Stomach (tissue), 9 donors: ENCODE data around the gene USP21. TPM values are rescaled to one million over a fixed set of nuclear protein-coding genes. Genes with fewer than 3 reads are reported as not detected.

Experiments used
- DNase-seq, 2 donors: peaks; one replicate each; pipeline versions ENCODE4 v3.0.0 to v3.0.0-alpha.2; 2013 to 2019
- H3K27ac ChIP-seq, 5 donors: fragments of 200-600 bp in 4 of 5; sonication (generic) in 4 of 5; one replicate each; pipeline ENCODE4 v1.5.1; 2013 to 2019; ENCODE audit warnings: mild to moderate bottlenecking in 1 of 5, moderate library complexity in 1 of 5
- H3K27me3 ChIP-seq, 3 donors: fragments of 200-600 bp; sonication (generic); one replicate each; pipeline ENCODE4 v1.5.1; 2017 to 2019; ENCODE audit warnings: mixed run types in 1 of 3
- H3K36me3 ChIP-seq, 4 donors: fragments of 200-600 bp; sonication (generic); 1 replicate in 3 of 4; 2 replicates in 1 of 4; pipeline ENCODE4 v1.5.1; 2016 to 2019
- H3K4me1 ChIP-seq, 4 donors: fragments of 200-600 bp; sonication (generic); one replicate each; pipeline ENCODE4 v1.5.1; 2016 to 2019
- H3K4me3 ChIP-seq, 4 donors: fragments of 200-600 bp; sonication (generic) in 3 of 4; one replicate each; pipeline ENCODE4 v1.5.1; 2016 to 2019; ENCODE audit warnings: mild to moderate bottlenecking in 1 of 4
- H3K9me3 ChIP-seq, 4 donors: fragments of 200-600 bp; sonication (generic); one replicate each; pipeline ENCODE4 v1.5.1; 2016 to 2019
- CTCF ChIP-seq, 7 experiments: fragments of 450-650 bp in 4 of 7; fragments of 200-600 bp in 3 of 7; sonication (generic) in 3 of 7; IDR thresholded peaks; one replicate each; pipeline ENCODE4 v1.5.1; 2016 to 2019; ENCODE audit warnings: antibody characterized with exemption in 7 of 7, control low read depth in 2 of 7, mild to moderate bottlenecking in 1 of 7
- EP300 ChIP-seq: sonication (generic); formaldehyde crosslinking; IDR thresholded peaks from one replicate; pipeline ENCODE4 v1.6.1; 2017; ENCODE audit warnings: antibody characterized with exemption
- POLR2A ChIP-seq, 4 donors: fragments of 450-650 bp; IDR thresholded peaks; one replicate each; pipeline ENCODE4 v1.6.1; 2016; ENCODE audit warnings: antibody characterized with exemption in 4 of 4, control low read depth in 2 of 4, mild to moderate bottlenecking in 1 of 4, moderate library complexity in 1 of 4
- POLR2AphosphoS5 ChIP-seq, 3 donors: sonication (generic); formaldehyde crosslinking; IDR thresholded peaks; one replicate each; pipeline ENCODE4 v1.6.1; 2016; ENCODE audit warnings: antibody characterized with exemption in 3 of 3
- WGBS, 5 donors: extraction: QIAGEN DNeasy Blood & Tissue Kit in 3 of 5; methylation state at CpG; one replicate each; pipeline versions ENCODE4 v1.1.5 to v1.1.7; 2013 to 2018; 5-methylcytosine and 5-hydroxymethylcytosine counted together
- intact Hi-C: fragments of 100-400 bp; cut with DNase I; formaldehyde crosslinking; loops from one replicate; pipeline ENCODE4 v1.15.1; 2023; ENCODE audit warnings: low total_unique reads
- polyA plus RNA-seq, 3 donors: library from polyadenylated mRNA; stranded (reverse); fragments of 200-250 nt; gene quantifications; one replicate each; pipeline ENCODE4 v1.2.3, GENCODE V29; 2013
- small RNA-seq, 4 donors: library from RNA; depleted of rRNA; stranded (forward); fragments of <200 nt; gene quantifications; one replicate each; pipeline ENCODE3, GENCODE V24; 2016
- total RNA-seq, 5 donors: library from RNA; depleted of rRNA; stranded (reverse); fragments of >200 nt; gene quantifications; one replicate each; pipeline versions ENCODE4 v1.1.0 to v1.2.3, GENCODE V29; 2014 to 2016
- donor health status: healthy with polysubstance abuse.
- donor health status: Bipolar disorder and iron deficiency.
- donor health status: healthy.

Gene USP21
- total and polyA plus RNA-seq, 8 donors: 13.6 to 35.3 (median 19.9) TPM

GRCh38 chr1:161207173-161207572 is 47.9 kb downstream of the USP21 start:
- intact Hi-C loops: no loop called here
- H3K4me3 ChIP-seq: no peak overlapping the region
- peak overlapping the region; percentile 25 to 95 (median 77) for H3K27ac ChIP-seq
- H3K4me1 ChIP-seq: peaks cover 23 to 77% (median 58%) of the 10 kb centered on the region in 4 donors
- no peak for DNase-seq
- no peaks in the 10 kb centered on the region for H3K9me3 ChIP-seq
- no peak for TF ChIP-seq POLR2A (IDR thresholded peaks at IDR 0.05)
- no peak for TF ChIP-seq CTCF (IDR thresholded peaks at IDR 0.05)
- TF ChIP-seq POLR2AphosphoS5 (IDR thresholded peaks at IDR 0.05): peak; percentile 85 to 95 (median 93)
- peak; percentile 95 for TF ChIP-seq EP300
- WGBS, 5 donors: 40 to 67% (median 58%) methylated on average over 8 of the region's 8 CpGs
- peaks cover 40 to 86% (median 81%) of the 10 kb centered on the region in 4 donors for H3K36me3 ChIP-seq
- no peaks in the 10 kb centered on the region for H3K27me3 ChIP-seq

GRCh38 chr1:161209790-161210409 is 50.6 kb downstream of the USP21 start:
- Histone ChIP-seq H3K9me3 (no peaks in the 10 kb centered on the region), H3K36me3 (peaks cover 59 to 99% (median 94%) of the 10 kb centered on the region in 4 donors), H3K4me3 (no peak overlapping the region), H3K27ac (peak overlapping the region in 3 of 5 donors; percentile 34 to 95 (median 89)), H3K4me1 (peaks cover 7 to 55% (median 35%) of the 10 kb centered on the region in 4 donors), H3K27me3 (no peaks in the 10 kb centered on the region)
- TF ChIP-seq POLR2AphosphoS5 (IDR thresholded peaks at IDR 0.05) (no peak), CTCF (IDR thresholded peaks at IDR 0.05) (peak in 5 of 7 experiments; percentile 40 to 94 (median 85)), POLR2A (IDR thresholded peaks at IDR 0.05) (no peak), EP300 (no peak)
- DNase-seq: peak; percentile 80 to 90
- 29 to 41% (median 34%) methylated on average over 11 of the region's 11 CpGs for WGBS, 5 donors
- intact Hi-C loops: no loop called here

GRCh38 chr1:161214369-161214768 is 55.1 kb downstream of the USP21 start:
- peak overlapping the region in 1 of 4 donors; percentile 30 for H3K4me3 ChIP-seq
- no peak for DNase-seq
- H3K27ac ChIP-seq: peak overlapping the region in 4 of 5 donors; percentile 60 to 87 (median 80)
- intact Hi-C loops: no loop called here
- H3K9me3 ChIP-seq: no peaks in the 10 kb centered on the region
- 78 to 94% (median 92%) methylated on average over 9 of the region's 9 CpGs for WGBS, 5 donors
- H3K4me1 ChIP-seq: peaks cover 0 to 23% (median 5%) of the 10 kb centered on the region in 4 donors
- no peak for TF ChIP-seq POLR2A (IDR thresholded peaks at IDR 0.05)
- no peak for TF ChIP-seq EP300
- TF ChIP-seq POLR2AphosphoS5 (IDR thresholded peaks at IDR 0.05): no peak
- no peak for TF ChIP-seq CTCF (IDR thresholded peaks at IDR 0.05)
- peaks cover 52 to 69% (median 60%) of the 10 kb centered on the region in 4 donors for H3K36me3 ChIP-seq
- H3K27me3 ChIP-seq: no peaks in the 10 kb centered on the region

DNA sequence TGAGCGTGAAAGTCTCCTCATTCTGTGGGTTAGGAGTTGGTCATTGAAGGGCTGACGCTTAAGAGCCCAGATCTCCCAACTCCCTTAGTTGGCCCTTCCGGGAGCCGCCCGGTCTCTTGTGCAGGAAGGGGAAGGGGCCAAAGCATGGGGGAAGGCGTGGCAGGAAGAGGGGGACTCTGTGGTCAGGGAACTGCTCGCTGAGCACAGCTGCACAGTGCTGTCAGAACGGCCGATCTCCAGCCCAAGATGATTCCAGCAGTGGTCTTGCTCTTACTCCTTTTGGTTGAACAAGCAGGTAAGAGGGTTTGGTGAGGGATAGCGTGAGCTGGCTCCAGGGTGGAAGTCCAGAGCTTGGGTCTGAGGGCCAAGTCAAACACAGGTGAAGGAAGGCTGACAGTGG is 55.8 kb downstream of the USP21 start, which contains the start of gene FCER1G:
Gene FCER1G (plus strand): TSS at position 220 of the 400 bp plus-strand sequence. CDS start 27 bp downstream, at position 247.
- H3K4me1 ChIP-seq: peaks cover 0 to 16% (median 1%) of the 10 kb centered on the region in 4 donors
- H3K27ac ChIP-seq: peak within 1 kb of the TSS in 4 of 5 donors; percentile 60 to 87 (median 80)
- no peak for TF ChIP-seq POLR2A (IDR thresholded peaks at IDR 0.05)
- peak in 2 of 3 donors; percentile 34 to 59 for TF ChIP-seq POLR2AphosphoS5 (IDR thresholded peaks at IDR 0.05)
- no peak for TF ChIP-seq CTCF (IDR thresholded peaks at IDR 0.05)
- TF ChIP-seq EP300: no peak
- H3K36me3 ChIP-seq: peaks cover 46 to 61% (median 53%) of the 10 kb centered on the region in 4 donors
- H3K27me3 ChIP-seq: no peaks in the 10 kb centered on the region
- H3K9me3 ChIP-seq: no peaks in the 10 kb centered on the region
- peak within 1 kb of the TSS; percentile 6 to 32 (median 28) for H3K4me3 ChIP-seq
- WGBS, 5 donors: 71 to 77% (median 74%) methylated on average over 8 to 10 of the region's 10 CpGs
- intact Hi-C loops: no loop called here
- DNase-seq: no peak

Small RNA genes lying within 50 kb of the gene (small RNA-seq; reads per million reads assigned to genes)
- 0 reads per million in 4 donors for gene RF01225

Other genes with a start within 250 kb of the USP21 start
- 1 to 10 TPM in 1 of 5 donors, not detected in 4; 4.2 TPM for gene ITLN2, start 204.7 kb upstream of the USP21 start, total RNA-seq
- under 1 TPM in 1 of 3 donors, not detected in 2; 0.37 TPM for gene ITLN2, start 204.7 kb upstream of the USP21 start, polyA plus RNA-seq
- 100 to 1,000 TPM in 1 of 5 donors, 10 to 100 TPM in 3, 1 to 10 TPM in 1; 7.6 to 130 (median 20.9) TPM for gene F11R, start 138.3 kb upstream of the USP21 start, total RNA-seq
- gene F11R, start 138.3 kb upstream of the USP21 start, polyA plus RNA-seq: 10 to 100 TPM; 13.4 to 41.5 (median 29.2) TPM
- 100 to 1,000 TPM in 1 of 5 donors, 10 to 100 TPM in 3, not detected in 1; 13.2 to 112 (median 42.7) TPM for gene TSTD1, start 120.5 kb upstream of the USP21 start, total RNA-seq
- 100 to 1,000 TPM; 117 to 186 (median 158) TPM for gene TSTD1, start 120.5 kb upstream of the USP21 start, polyA plus RNA-seq
- gene USF1, start 113.5 kb upstream of the USP21 start, total RNA-seq: 100 to 1,000 TPM in 1 of 5 donors, 10 to 100 TPM in 3, 1 to 10 TPM in 1; 7.2 to 566 (median 65.2) TPM
- 10 to 100 TPM; 48.0 to 73.1 (median 55.9) TPM for gene USF1, start 113.5 kb upstream of the USP21 start, polyA plus RNA-seq
- 10 to 100 TPM in 3 of 5 donors, 1 to 10 TPM in 2; 2.6 to 28.6 (median 12.9) TPM for gene ARHGAP30, start 89.6 kb upstream of the USP21 start, total RNA-seq
- 1 to 10 TPM; 2.8 to 5.5 (median 4.6) TPM for gene ARHGAP30, start 89.6 kb upstream of the USP21 start, polyA plus RNA-seq
- 10 to 100 TPM in 2 of 5 donors, 1 to 10 TPM in 3; 2.0 to 20.3 (median 7.0) TPM for gene NECTIN4, start 69.9 kb upstream of the USP21 start, total RNA-seq
- gene NECTIN4, start 69.9 kb upstream of the USP21 start, polyA plus RNA-seq: 10 to 100 TPM in 1 of 3 donors, 1 to 10 TPM in 2; 1.7 to 14.2 (median 2.6) TPM
- gene KLHDC9, start 61.1 kb upstream of the USP21 start, total RNA-seq: 10 to 100 TPM in 1 of 5 donors, 1 to 10 TPM in 4; 1.3 to 41.4 (median 2.4) TPM
- 1 to 10 TPM; 4.7 to 6.3 (median 5.3) TPM for gene KLHDC9, start 61.1 kb upstream of the USP21 start, polyA plus RNA-seq
- 10 to 100 TPM in 3 of 5 donors, not detected in 2; 11.6 to 21.3 (median 19.3) TPM for gene PFDN2, start 41.5 kb upstream of the USP21 start, total RNA-seq
- gene PFDN2, start 41.5 kb upstream of the USP21 start, polyA plus RNA-seq: 100 to 1,000 TPM in 2 of 3 donors, 10 to 100 TPM in 1; 97.5 to 166 (median 122) TPM
- 10 to 100 TPM in 4 of 5 donors, 1 to 10 TPM in 1; 8.8 to 77.9 (median 20.9) TPM for gene NIT1, start 41.4 kb upstream of the USP21 start, total RNA-seq
- gene NIT1, start 41.4 kb upstream of the USP21 start, polyA plus RNA-seq: 10 to 100 TPM; 20.0 to 34.2 (median 27.3) TPM
- gene DEDD, start 26.8 kb upstream of the USP21 start, total RNA-seq: 10 to 100 TPM in 3 of 5 donors, 1 to 10 TPM in 2; 2.3 to 35.9 (median 14.3) TPM
- gene DEDD, start 26.8 kb upstream of the USP21 start, polyA plus RNA-seq: 10 to 100 TPM; 16.5 to 31.9 (median 18.6) TPM
- gene UFC1, start 5.5 kb upstream of the USP21 start, total RNA-seq: 10 to 100 TPM in 4 of 5 donors, not detected in 1; 21.9 to 95.1 (median 33.6) TPM
- 100 to 1,000 TPM; 163 to 206 (median 203) TPM for gene UFC1, start 5.5 kb upstream of the USP21 start, polyA plus RNA-seq
- 10 to 100 TPM in 4 of 5 donors, 1 to 10 TPM in 1; 9.5 to 52.7 (median 44.9) TPM for gene PPOX, start 6.9 kb downstream of the USP21 start, total RNA-seq
- gene PPOX, start 6.9 kb downstream of the USP21 start, polyA plus RNA-seq: 10 to 100 TPM; 16.8 to 32.0 (median 31.6) TPM
- 10 to 100 TPM; 12.2 to 25.8 (median 17.3) TPM for gene B4GALT3, start 18.0 kb downstream of the USP21 start, total RNA-seq
- gene B4GALT3, start 18.0 kb downstream of the USP21 start, polyA plus RNA-seq: 10 to 100 TPM; 17.5 to 21.7 (median 18.8) TPM
- 10 to 100 TPM in 2 of 5 donors, 1 to 10 TPM in 2, under 1 TPM in 1; 0.89 to 20.6 (median 2.8) TPM for gene ADAMTS4, start 39.6 kb downstream of the USP21 start, total RNA-seq
- gene ADAMTS4, start 39.6 kb downstream of the USP21 start, polyA plus RNA-seq: 1 to 10 TPM; 1.1 to 4.2 (median 1.4) TPM
- 100 to 1,000 TPM in 2 of 5 donors, 10 to 100 TPM in 2, 1 to 10 TPM in 1; 9.9 to 165 (median 85.7) TPM for gene NDUFS2, start 42.9 kb downstream of the USP21 start, total RNA-seq
- gene NDUFS2, start 42.9 kb downstream of the USP21 start, polyA plus RNA-seq: 10 to 100 TPM; 55.6 to 83.4 (median 81.9) TPM
- gene FCER1G, start 55.8 kb downstream of the USP21 start, total RNA-seq: 10 to 100 TPM in 2 of 5 donors, 1 to 10 TPM in 2, not detected in 1; 1.4 to 27.0 (median 7.4) TPM
- 100 to 1,000 TPM in 1 of 3 donors, 10 to 100 TPM in 2; 35.4 to 101 (median 50.6) TPM for gene FCER1G, start 55.8 kb downstream of the USP21 start, polyA plus RNA-seq
- 1 to 10 TPM in 1 of 5 donors, not detected in 4; 5.3 TPM for gene APOA2, start 64.1 kb downstream of the USP21 start, total RNA-seq
- gene APOA2, start 64.1 kb downstream of the USP21 start, polyA plus RNA-seq: not detected
- 1 to 10 TPM in 4 of 5 donors, under 1 TPM in 1; 0.58 to 7.3 (median 5.8) TPM for gene TOMM40L, start 66.6 kb downstream of the USP21 start, total RNA-seq
- 1 to 10 TPM; 7.9 to 9.9 (median 9.8) TPM for gene TOMM40L, start 66.6 kb downstream of the USP21 start, polyA plus RNA-seq
- gene NR1I3, start 78.7 kb downstream of the USP21 start, total RNA-seq: under 1 TPM in 1 of 5 donors, not detected in 4; 0.55 TPM
- gene NR1I3, start 78.7 kb downstream of the USP21 start, polyA plus RNA-seq: not detected
- 10 to 100 TPM in 2 of 5 donors, not detected in 3; 17.6 to 19.4 TPM for gene PCP4L1, start 99.2 kb downstream of the USP21 start, total RNA-seq
- 10 to 100 TPM in 1 of 3 donors, not detected in 2; 12.6 TPM for gene PCP4L1, start 99.2 kb downstream of the USP21 start, polyA plus RNA-seq
- 10 to 100 TPM in 1 of 5 donors, 1 to 10 TPM in 1, not detected in 3; 1.3 to 15.1 TPM for gene MPZ, start 150.5 kb downstream of the USP21 start, total RNA-seq
- 1 to 10 TPM; 1.4 to 2.8 (median 2.3) TPM for gene MPZ, start 150.5 kb downstream of the USP21 start, polyA plus RNA-seq
- 100 to 1,000 TPM in 2 of 5 donors, 10 to 100 TPM in 3; 28.3 to 109 (median 83.1) TPM for gene SDHC, start 154.9 kb downstream of the USP21 start, total RNA-seq
- gene SDHC, start 154.9 kb downstream of the USP21 start, polyA plus RNA-seq: 100 to 1,000 TPM in 2 of 3 donors, 10 to 100 TPM in 1; 70.1 to 165 (median 152) TPM
- not detected for gene CFAP126, start 208.4 kb downstream of the USP21 start, total RNA-seq
- gene CFAP126, start 208.4 kb downstream of the USP21 start, polyA plus RNA-seq: not detected